PC-9 (cell line): Measurements from ENCODE around the gene SEC24D. TPM values are rescaled to one million over a fixed set of nuclear protein-coding genes. Genes with fewer than 3 reads are reported as not detected.

Source experiments
- BruUV-seq: library from RNA; stranded (reverse); fragments of 400-500 nt; replicated peaks from 2 replicates; lab custom pipeline; 2021; lab: Mats Ljungman, UMichigan
- CTCF ChIA-PET: fragments of 300-600 bp; sonication (Branson Sonifier 250); formaldehyde crosslinking; loops from one replicate; lab custom pipeline; 2022; ENCODE audit warnings: antibody characterized with exemption; lab: Charles Lee
- POLR2A ChIA-PET: fragments of 300-600 bp; sonication (Branson Sonifier 250); formaldehyde crosslinking; loops from one replicate; lab custom pipeline; 2022; ENCODE audit warnings: antibody characterized with exemption; ENCODE audit not compliant: unreplicated experiment; lab: Charles Lee
- DNase-seq, 2 experiments: peaks; one replicate each; pipeline versions ENCODE4 v3.0.0 to v3.0.0-alpha.2; 2015 to 2022; ENCODE audit warnings: mixed read lengths in 1 of 2
- H2AFZ ChIP-seq: fragments of 200-600 bp; sonication (generic); 2 replicates; pipeline ENCODE4 v1.8.1; 2017; ENCODE audit warnings: antibody characterized with exemption
- H3F3A ChIP-seq: fragments of 200-600 bp; sonication (generic); 2 replicates; pipeline ENCODE4 v1.8.1; 2017; ENCODE audit warnings: antibody characterized with exemption, mild to moderate bottlenecking, low read depth; ENCODE audit not compliant: insufficient read depth
- H3K27ac ChIP-seq: fragments of 200-600 bp; sonication (generic); 2 replicates; pipeline ENCODE4 v1.6.1; 2016; ENCODE audit warnings: mixed run types
- H3K27me3 ChIP-seq: fragments of 200-600 bp; sonication (generic); 2 replicates; pipeline ENCODE4 v1.6.1; 2016; ENCODE audit warnings: low read depth, mixed run types; ENCODE audit not compliant: insufficient read depth
- H3K36me3 ChIP-seq: fragments of 200-600 bp; sonication (generic); 2 replicates; pipeline ENCODE4 v1.6.1; 2016; ENCODE audit warnings: low read depth, mixed run types
- H3K4me1 ChIP-seq: fragments of 200-600 bp; sonication (generic); replicated peaks from 2 replicates; pipeline ENCODE4 v1.6.1; 2016; ENCODE audit warnings: mixed run types; ENCODE audit not compliant: insufficient read depth
- H3K4me2 ChIP-seq: fragments of 200-600 bp; sonication (generic); 2 replicates; pipeline ENCODE4 v1.6.1; 2017; ENCODE audit warnings: mixed run types
- H3K4me3 ChIP-seq: fragments of 200-600 bp; sonication (generic); 2 replicates; pipeline ENCODE4 v1.6.1; 2016; ENCODE audit warnings: mixed run types
- H3K79me2 ChIP-seq: fragments of 200-600 bp; sonication (generic); 2 replicates; pipeline ENCODE4 v1.6.1; 2017; ENCODE audit warnings: low read depth, mixed run types
- H3K9me2 ChIP-seq: fragments of 200-600 bp; sonication (generic); 2 replicates; pipeline ENCODE4 v1.8.1; 2017; ENCODE audit warnings: mild to moderate bottlenecking; ENCODE audit not compliant: insufficient read depth
- H3K9me3 ChIP-seq: fragments of 200-600 bp; sonication (generic); 2 replicates; pipeline ENCODE4 v1.8.1; 2016; ENCODE audit warnings: low read depth; ENCODE audit not compliant: insufficient read depth
- H4K20me1 ChIP-seq: fragments of 200-600 bp; sonication (generic); 2 replicates; pipeline ENCODE4 v1.8.1; 2017; ENCODE audit not compliant: insufficient read depth
- CTCF ChIP-seq: fragments of 200-600 bp; sonication (generic); conservative IDR thresholded peaks from 2 replicates; pipeline ENCODE4 v1.6.1; 2017; ENCODE audit warnings: mixed run types, antibody characterized with exemption, mild to moderate bottlenecking, moderate library complexity
- EZH2 ChIP-seq: fragments of 200-600 bp; sonication (generic); IDR thresholded peaks from 2 replicates; pipeline ENCODE4 v1.8.0; 2017; ENCODE audit warnings: antibody characterized with exemption, low read depth
- intact Hi-C: fragments of 100-400 bp; cut with micrococcal nuclease; formaldehyde crosslinking; loops from one replicate; pipeline ENCODE4 v1.10.0; 2022; ENCODE audit not compliant: unreplicated experiment
- total RNA-seq: library from RNA; stranded (reverse); gene quantifications from 2 replicates; pipeline ENCODE4 v1.2.3, GENCODE V29; 2021

SEC24D gene
- total RNA-seq, 1 experiment from 2014 or later: 17.3 TPM

GRCh38 chr4:118683513-118683912, 152.4 kb downstream of the SEC24D start:
- ChIA-PET POLR2A (no interaction called here), CTCF (interaction anchor here (0.6 kb wide), 1 partner anchor 92 kb away, joined by 17 read pairs; no protein-coding TSS in a partner anchor)
- Histone ChIP-seq H2AFZ (no peak overlapping the region), H3K27me3 (no peaks in the 10 kb centered on the region), H3K36me3 (no peaks in the 10 kb centered on the region), H3F3A (no peaks in the 10 kb centered on the region), H3K4me2 (peak overlapping the region; percentile 21; the same call in 1 of the 2 replicates), H3K4me3 (no peak overlapping the region), H3K79me2 (peaks cover 25% of the 10 kb centered on the region), H4K20me1 (no peaks in the 10 kb centered on the region), H3K9me3 (no peaks in the 10 kb centered on the region), H3K9me2 (no peaks in the 10 kb centered on the region), H3K4me1 (peaks cover 12% of the 10 kb centered on the region; the same call in 1 of the 2 replicates), H3K27ac (no peak overlapping the region)
- no TSS peak for BruUV-seq
- intact Hi-C loops: loop anchor here (10.0 kb wide), 1 partner anchor 399 kb away; no protein-coding TSS in a partner anchor
- TF ChIP-seq EZH2 (no peak), CTCF (no peak)
- no peak for DNase-seq

- Histone ChIP-seq H3K4me3 (no peak overlapping the region), H3K27me3 (no peaks in the 10 kb centered on the region), H3K27ac (no peak overlapping the region), H3K9me3 (no peaks in the 10 kb centered on the region), H3K36me3 (no peaks in the 10 kb centered on the region), H3F3A (no peaks in the 10 kb centered on the region), H3K79me2 (peaks cover 25% of the 10 kb centered on the region), H2AFZ (no peak overlapping the region), H3K4me1 (peaks cover 12% of the 10 kb centered on the region; the same call in 1 of the 2 replicates), H4K20me1 (no peaks in the 10 kb centered on the region), H3K4me2 (peak overlapping the region; percentile 21; the same call in 1 of the 2 replicates), H3K9me2 (no peaks in the 10 kb centered on the region)
- ChIA-PET POLR2A (interaction anchor here (0.6 kb wide), 1 partner anchor 259 kb away, joined by 4 read pairs; no protein-coding TSS in a partner anchor), CTCF (no interaction called here)
- intact Hi-C loops: loop anchor here (10.0 kb wide), 1 partner anchor 398 kb away; no protein-coding TSS in a partner anchor
- peak; percentile 60; the same call in 1 of the 2 replicates for TF ChIP-seq CTCF
- TF ChIP-seq EZH2: no peak
- no TSS peak for BruUV-seq
- no peak for DNase-seq
These were observed 153.0 kb downstream of the SEC24D start for GRCh38 chr4:118682928-118683327.

- Histone ChIP-seq H3K4me1 (no peaks in the 10 kb centered on the region), H3K9me3 (no peaks in the 10 kb centered on the region), H3K4me3 (no peak overlapping the region), H3K27ac (no peak overlapping the region), H3F3A (no peaks in the 10 kb centered on the region), H3K27me3 (no peaks in the 10 kb centered on the region), H3K9me2 (no peaks in the 10 kb centered on the region), H3K4me2 (no peak overlapping the region), H2AFZ (no peak overlapping the region), H3K36me3 (no peaks in the 10 kb centered on the region), H3K79me2 (peaks cover 4% of the 10 kb centered on the region), H4K20me1 (no peaks in the 10 kb centered on the region)
- DNase-seq: no peak
- TF ChIP-seq CTCF (no peak), EZH2 (no peak)
- POLR2A ChIA-PET: no interaction called here
- BruUV-seq: no TSS peak
- CTCF ChIA-PET: no interaction called here
- intact Hi-C loops: loop anchor here (10.0 kb wide), 1 partner anchor 396 kb away; no protein-coding TSS in a partner anchor
These were observed 155.1 kb downstream of the SEC24D start for GRCh38 chr4:118680808-118681207.
